Cerebellar cortex (tissue), 1 donor: ENCODE measurements around the gene TAF1L.

ENCODE experiments used
- DNase-seq: peaks from one replicate; pipeline ENCODE4 v3.0.0-alpha.2; 2015; ENCODE audit warnings: low spot score

Gene TAF1L

DNA sequence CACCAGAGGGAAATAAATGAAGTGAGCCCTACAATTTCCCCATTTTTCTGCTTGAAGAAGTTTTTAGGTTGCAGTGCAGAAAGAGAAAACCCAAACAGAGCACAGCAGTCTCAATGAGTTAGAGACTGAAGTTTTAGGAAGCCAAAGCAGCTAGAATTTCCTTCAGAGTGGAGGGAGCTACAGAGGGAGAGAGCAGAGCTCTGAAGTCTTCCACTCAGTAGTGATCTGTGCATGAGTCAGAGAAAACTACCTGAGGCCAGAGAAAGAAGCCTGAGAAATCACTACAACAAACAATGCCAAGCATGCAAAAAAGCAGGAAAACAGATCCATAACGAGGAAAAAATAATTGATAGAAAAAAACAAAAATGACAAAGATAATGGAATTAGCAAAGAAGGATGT, 44.6 kb downstream of the TAF1L start:
- no peak for DNase-seq

DNA sequence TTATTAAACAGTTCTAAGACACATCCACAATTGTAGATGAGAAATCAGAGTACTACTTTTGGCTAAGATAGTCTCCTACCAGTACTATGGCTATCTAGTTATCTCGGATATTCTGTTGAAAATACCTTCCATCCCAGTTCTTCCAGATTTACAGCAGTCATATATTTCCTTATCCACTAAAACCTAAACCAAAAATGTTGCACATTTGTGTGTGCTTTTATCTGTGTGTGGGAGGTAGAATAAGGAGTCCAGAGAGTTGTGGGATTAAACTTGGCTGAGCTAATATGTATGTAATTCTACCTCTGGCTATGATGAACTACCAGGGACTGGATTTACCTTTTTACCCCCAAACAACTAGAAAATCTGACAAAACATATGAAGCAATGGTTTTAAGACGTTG, 45.0 kb downstream of the TAF1L start:
- no peak for DNase-seq

DNA sequence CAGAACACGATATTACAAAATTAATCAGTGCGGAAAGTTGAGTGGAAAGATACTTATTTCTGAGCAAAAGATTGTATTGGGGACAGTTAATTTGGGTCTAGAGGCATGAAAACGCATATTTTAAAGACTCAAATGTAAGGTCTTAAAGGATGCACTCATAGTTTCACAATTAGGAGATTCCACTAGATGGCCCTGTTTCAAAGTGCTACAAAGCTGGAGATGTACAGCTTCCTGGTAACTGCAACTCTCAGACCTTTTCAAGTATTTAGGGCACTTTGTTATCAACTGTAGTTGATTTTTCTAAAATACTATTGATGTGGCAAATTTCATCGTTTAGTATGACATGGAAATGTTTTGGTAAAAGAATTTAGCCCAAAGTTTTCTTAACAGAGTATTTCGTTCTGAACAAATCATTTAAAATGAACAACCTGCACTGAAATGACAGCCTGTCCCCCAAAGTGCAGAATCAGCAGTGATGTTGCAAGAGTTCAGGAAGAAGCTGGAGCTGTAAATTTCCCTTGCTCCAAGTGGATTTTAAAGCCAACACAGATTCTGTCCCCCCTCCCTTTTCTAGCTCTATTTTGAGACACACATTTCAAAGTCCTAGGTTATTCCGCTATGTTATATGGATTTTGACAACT, 46.3 kb downstream of the TAF1L start:
- peak; percentile 35 for DNase-seq

DNA sequence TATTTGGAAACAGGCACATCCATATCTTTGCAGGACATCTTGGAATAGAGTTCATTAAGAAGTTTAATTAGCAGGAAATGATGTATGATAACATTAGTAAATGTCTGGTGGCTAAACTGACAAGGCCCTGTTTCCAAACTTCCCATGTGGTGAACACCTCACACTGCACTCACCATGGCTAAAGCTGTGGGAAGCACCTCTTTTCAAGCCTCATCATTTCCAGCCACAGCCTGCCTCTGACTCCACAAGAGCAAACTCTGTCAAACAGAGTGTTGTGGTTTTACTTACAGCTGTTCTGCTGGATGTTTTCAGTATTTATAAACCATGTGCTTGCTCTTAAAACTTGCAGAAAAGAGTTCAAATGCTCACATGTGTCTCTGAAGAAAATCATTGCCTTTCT, 47.6 kb downstream of the TAF1L start:
- DNase-seq: no peak

DNA sequence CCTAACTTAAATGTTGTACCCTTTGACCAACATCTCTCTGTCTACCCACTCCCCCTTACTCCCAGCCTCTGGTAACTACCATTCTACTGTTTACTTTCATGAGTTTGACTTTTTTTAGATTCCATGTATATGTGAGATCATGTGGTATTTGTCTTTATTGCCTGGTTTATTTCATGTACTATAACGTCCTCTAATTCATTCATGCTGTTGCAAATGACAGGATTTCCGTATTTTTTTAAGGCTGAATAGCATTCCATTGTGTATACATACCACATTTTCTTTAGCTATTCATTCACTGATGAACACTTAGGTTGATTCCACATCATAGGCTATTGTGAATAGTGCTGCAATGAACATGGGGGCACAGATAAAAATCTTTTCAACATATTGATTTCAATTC, 50.7 kb downstream of the TAF1L start:
- no peak for DNase-seq

DNA sequence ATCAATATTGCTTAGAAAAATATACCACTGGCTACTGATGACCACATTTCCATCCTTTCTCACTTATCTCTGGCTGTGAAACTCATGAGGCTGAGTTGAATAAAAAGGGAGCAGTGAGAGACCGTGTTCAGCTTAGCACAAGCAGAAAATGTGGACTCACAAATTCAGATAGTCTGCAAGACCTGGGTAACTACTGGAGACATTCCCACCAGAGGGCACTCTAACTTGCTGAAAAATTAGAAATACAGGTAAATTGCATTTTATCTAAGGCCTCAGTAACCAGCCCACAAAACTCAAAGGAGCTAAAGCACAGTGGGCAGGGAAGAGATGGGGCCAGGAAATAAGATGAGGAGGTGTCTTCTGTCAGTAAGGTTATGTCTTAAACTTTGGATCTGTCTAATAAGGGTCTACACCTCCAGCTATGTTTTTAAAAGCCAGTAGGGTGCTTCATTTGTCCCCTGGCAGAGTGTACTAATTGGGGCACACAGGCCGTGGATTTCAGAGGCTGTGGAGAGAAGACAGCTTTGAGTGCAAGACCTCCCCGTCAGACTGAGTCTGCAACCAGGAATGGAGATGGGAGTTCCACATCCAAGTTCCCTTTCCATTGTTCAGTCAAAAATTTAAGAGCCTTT, 53.8 kb downstream of the TAF1L start:
- DNase-seq: peak; percentile 71

DNA sequence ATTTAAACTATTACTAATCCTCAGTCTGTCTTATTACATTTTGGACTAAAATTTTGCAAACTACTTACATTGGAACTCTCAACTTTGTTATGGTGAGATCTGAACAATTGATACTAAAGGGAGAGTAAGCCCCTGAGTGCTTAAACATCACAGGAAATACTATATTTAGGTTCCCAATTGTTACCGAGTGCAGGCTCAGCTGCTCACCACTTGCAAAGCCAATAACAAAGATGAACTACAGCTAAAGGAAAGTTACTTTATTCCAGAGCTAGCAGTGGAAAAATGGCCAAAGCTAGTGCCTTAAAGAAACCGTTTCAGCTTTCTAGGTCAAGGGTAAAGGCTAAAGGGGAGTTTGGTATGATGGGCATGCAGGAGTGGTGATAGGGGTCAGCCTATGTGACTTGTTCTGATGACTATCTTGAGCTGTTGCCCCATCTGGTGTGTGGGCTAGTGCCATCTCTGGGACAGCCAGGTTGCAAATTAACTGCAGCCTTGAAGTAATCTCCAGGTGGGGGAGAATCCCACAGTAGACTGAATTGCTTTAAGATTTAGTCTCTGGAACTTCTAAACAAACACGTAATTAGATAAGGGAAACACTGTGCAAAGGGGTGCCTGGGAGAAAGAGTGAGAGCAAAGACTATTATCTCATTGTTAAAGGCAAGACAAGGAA, 54.7 kb downstream of the TAF1L start:
- no peak for DNase-seq

DNA sequence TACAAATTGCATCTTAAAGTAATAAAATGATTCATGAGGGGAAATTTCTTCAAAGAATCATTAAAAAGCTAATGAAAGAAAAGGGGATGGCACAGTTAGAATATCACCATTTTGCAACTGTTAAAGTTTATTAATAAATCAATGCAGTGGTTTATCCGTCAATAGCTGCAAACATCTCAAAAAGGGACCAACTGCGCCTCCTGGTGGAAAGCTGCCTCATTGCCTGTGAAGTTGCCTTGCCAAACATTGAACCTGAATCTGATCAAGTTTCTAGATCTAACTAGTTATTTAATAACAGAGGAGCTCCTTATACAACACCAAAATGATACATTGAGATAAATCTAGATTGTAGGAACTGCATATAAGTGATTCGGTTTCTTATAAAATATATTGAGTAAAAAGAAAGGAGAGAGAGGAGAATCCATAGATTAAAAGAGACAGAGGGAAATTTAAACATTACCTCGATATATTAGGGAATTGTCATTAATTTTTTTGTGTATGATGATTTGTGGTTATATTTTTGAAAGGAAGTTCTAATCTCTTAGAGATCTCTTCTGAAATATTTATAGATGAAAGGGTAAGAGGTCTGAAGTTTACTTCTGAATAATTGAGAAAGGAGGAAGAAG, 55.6 kb downstream of the TAF1L start:
- peak; percentile 55 for DNase-seq
